GM23248 (cell line): ENCODE data around the gene GPT2. TPM values are rescaled to one million over a fixed set of nuclear protein-coding genes. Genes with fewer than 3 reads are reported as not detected.
A peak's percentile ranks its signal among the peaks of the same experiment; 100 is the strongest.

ENCODE experiments used
- DNase-seq: peaks from one replicate; pipeline ENCODE4 v3.0.0-alpha.2; 2015
- H2AFZ ChIP-seq: fragments of 200-600 bp; sonication (generic); 2 replicates; pipeline ENCODE4 v1.6.1; 2016; ENCODE audit warnings: antibody characterized with exemption
- H3F3A ChIP-seq: fragments of 200-600 bp; sonication (generic); 2 replicates; pipeline ENCODE4 v1.6.1; 2016; ENCODE audit warnings: mild to moderate bottlenecking, antibody characterized with exemption, mixed run types; ENCODE audit not compliant: insufficient read depth
- H3K27ac ChIP-seq: fragments of 200-600 bp; sonication (generic); 2 replicates; pipeline ENCODE4 v1.5.1; 2016; ENCODE audit warnings: mild to moderate bottlenecking
- H3K27me3 ChIP-seq: fragments of 200-600 bp; sonication (generic); replicated peaks from 2 replicates; pipeline ENCODE4 v1.6.1; 2016; ENCODE audit warnings: mild to moderate bottlenecking; ENCODE audit not compliant: insufficient read depth
- H3K36me3 ChIP-seq: fragments of 200-600 bp; sonication (generic); 2 replicates; pipeline ENCODE4 v1.6.1; 2016; ENCODE audit warnings: low read depth, mild to moderate bottlenecking
- H3K4me1 ChIP-seq: fragments of 200-600 bp; sonication (generic); 2 replicates; pipeline ENCODE4 v1.6.1; 2016; ENCODE audit warnings: mild to moderate bottlenecking; ENCODE audit not compliant: insufficient read depth
- H3K4me2 ChIP-seq: fragments of 200-600 bp; sonication (generic); one replicate; pipeline ENCODE4 v1.6.1; 2016; ENCODE audit warnings: mild to moderate bottlenecking; ENCODE audit not compliant: unreplicated experiment
- H3K4me3 ChIP-seq: fragments of 200-600 bp; sonication (generic); 2 replicates; pipeline ENCODE4 v1.5.1; 2016; ENCODE audit warnings: mild to moderate bottlenecking
- H3K79me2 ChIP-seq: fragments of 200-600 bp; sonication (generic); 2 replicates; pipeline ENCODE4 v1.6.1; 2016; ENCODE audit warnings: mild to moderate bottlenecking; ENCODE audit not compliant: insufficient read depth
- H3K9ac ChIP-seq: fragments of 200-600 bp; sonication (generic); 2 replicates; pipeline ENCODE4 v1.6.1; 2016; ENCODE audit warnings: mild to moderate bottlenecking
- H3K9me2 ChIP-seq: fragments of 200-600 bp; sonication (generic); 2 replicates; pipeline ENCODE4 v1.6.1; 2016; ENCODE audit warnings: mixed run types, mild to moderate bottlenecking, moderate library complexity; ENCODE audit not compliant: insufficient read depth
- H3K9me3 ChIP-seq: fragments of 200-600 bp; sonication (generic); one replicate; pipeline ENCODE4 v1.6.1; 2017; ENCODE audit warnings: low read depth
- H4K20me1 ChIP-seq: fragments of 200-600 bp; sonication (generic); 2 replicates; pipeline ENCODE4 v1.6.0; 2016; ENCODE audit not compliant: insufficient read depth
- EZH2 ChIP-seq: fragments of 200-600 bp; sonication (generic); IDR thresholded peaks from 2 replicates; pipeline ENCODE4 v1.6.1; 2018; ENCODE audit warnings: antibody characterized with exemption, mild to moderate bottlenecking; ENCODE audit not compliant: insufficient read depth, poor library complexity, severe bottlenecking
- EZH2phosphoT487 ChIP-seq: fragments of 200-600 bp; sonication (generic); IDR thresholded peaks from 2 replicates; pipeline ENCODE4 v1.6.1; 2018; ENCODE audit warnings: antibody characterized with exemption, moderate library complexity, mild to moderate bottlenecking, low read depth; ENCODE audit not compliant: insufficient read depth
- WGBS, 2 experiments: methylation state at CpG; one replicate each; pipeline ENCODE4 v1.1.6; 2015 to 2017; ENCODE audit warnings: low lambda C conversion rate in 2 of 2, low coverage in 1 of 2; ENCODE audit errors: missing lambda C conversion rate in 2 of 2; 5-methylcytosine and 5-hydroxymethylcytosine counted together
- in situ Hi-C: fragments of 300-500 bp; cut with MboI; formaldehyde crosslinking; loops from 2 replicates; pipeline ENCODE4 v1.15.0; 2020
- polyA plus RNA-seq: library from polyadenylated mRNA; unstranded; fragments of >200 nt; fragmentation: Nextera tagmentation; extraction: Ambion mirVana; gene quantifications from 2 replicates; pipeline ENCODE4 v1.2.1, GENCODE V29; 2016
- total RNA-seq: library from RNA; depleted of rRNA; stranded (reverse); fragments of >200 nt; shearing (Covaris generic); gene quantifications from 2 replicates; pipeline ENCODE4 v1.2.3, GENCODE V29; 2014

GPT2 gene
- total and polyA plus RNA-seq, 2 experiments from 2014 or later = 26.9 to 33.7 TPM

- Histone ChIP-seq H3K79me2 (peaks cover 78% of the 10 kb centered on the region), H3K36me3 (no peaks in the 10 kb centered on the region), H3K27ac (peak overlapping the region; percentile 20; the same call in 1 of the 2 replicates), H3F3A (no peaks in the 10 kb centered on the region), H2AFZ (no peak overlapping the region), H3K9me2 (no peaks in the 10 kb centered on the region), H3K4me3 (no peak overlapping the region), H3K4me1 (peaks cover 7% of the 10 kb centered on the region), H4K20me1 (no peaks in the 10 kb centered on the region; the same call in 1 of the 2 replicates), H3K27me3 (no peaks in the 10 kb centered on the region), H3K9ac (no peak overlapping the region), H3K4me2 (no peak overlapping the region), H3K9me3 (no peaks in the 10 kb centered on the region)
- DNase-seq = peak; percentile 25
- WGBS, 2 experiments = 32 to 41% methylated on average over 11 of the region's 11 CpGs
- in situ Hi-C loops = no loop called here
- TF ChIP-seq EZH2phosphoT487 = no peak
- no peak for TF ChIP-seq EZH2
Observed at GRCh38 chr16:46894036-46894672, 10.0 kb downstream of the GPT2 start.

GRCh38 chr16:46895399-46896313 lies 11.5 kb downstream of the GPT2 start:
- Histone ChIP-seq H3K4me1 (peaks cover 12% of the 10 kb centered on the region), H3K36me3 (no peaks in the 10 kb centered on the region), H3K4me2 (no peak overlapping the region), H3K27me3 (no peaks in the 10 kb centered on the region), H3K4me3 (no peak overlapping the region), H3K9me3 (no peaks in the 10 kb centered on the region), H3K9me2 (no peaks in the 10 kb centered on the region), H3F3A (no peaks in the 10 kb centered on the region), H4K20me1 (no peaks in the 10 kb centered on the region; the same call in 1 of the 2 replicates), H3K9ac (no peak overlapping the region), H3K27ac (no peak overlapping the region), H2AFZ (no peak overlapping the region), H3K79me2 (peaks cover 63% of the 10 kb centered on the region)
- 90% methylated on average over 9 of the region's 9 CpGs for WGBS, 2 experiments
- in situ Hi-C loops = no loop called here
- no peak for DNase-seq
- no peak for TF ChIP-seq EZH2
- no peak for TF ChIP-seq EZH2phosphoT487

- in situ Hi-C loops = no loop called here
- no peak overlapping the region for H3K4me2 ChIP-seq
- no peak for DNase-seq
- H3K27me3 ChIP-seq = no peaks in the 10 kb centered on the region
- no peaks in the 10 kb centered on the region for H4K20me1 ChIP-seq
- H3K9ac ChIP-seq = no peak overlapping the region
- H3K4me1 ChIP-seq = peaks cover 12% of the 10 kb centered on the region
- H3K36me3 ChIP-seq = no peaks in the 10 kb centered on the region
- peaks cover 57% of the 10 kb centered on the region for H3K79me2 ChIP-seq
- H3F3A ChIP-seq = no peaks in the 10 kb centered on the region
- H3K9me3 ChIP-seq = no peaks in the 10 kb centered on the region
- H3K4me3 ChIP-seq = no peak overlapping the region
- no peak for TF ChIP-seq EZH2phosphoT487
- no peak for TF ChIP-seq EZH2
- H2AFZ ChIP-seq = no peak overlapping the region
- WGBS, 2 experiments = 69% methylated on average over 7 of the region's 7 CpGs
- no peaks in the 10 kb centered on the region for H3K9me2 ChIP-seq
- H3K27ac ChIP-seq = no peak overlapping the region
Observed at GRCh38 chr16:46896314-46896968, 12.3 kb downstream of the GPT2 start.

- WGBS, 2 experiments = 93 to 97% methylated on average over 10 of the region's 10 CpGs
- Histone ChIP-seq H3F3A (no peaks in the 10 kb centered on the region), H3K4me3 (no peak overlapping the region), H3K36me3 (no peaks in the 10 kb centered on the region), H2AFZ (no peak overlapping the region), H3K27ac (no peak overlapping the region), H4K20me1 (no peaks in the 10 kb centered on the region), H3K4me2 (no peak overlapping the region), H3K9ac (no peak overlapping the region), H3K9me3 (no peaks in the 10 kb centered on the region), H3K79me2 (peaks cover 48% of the 10 kb centered on the region), H3K27me3 (no peaks in the 10 kb centered on the region), H3K9me2 (no peaks in the 10 kb centered on the region), H3K4me1 (peaks cover 12% of the 10 kb centered on the region)
- DNase-seq = no peak
- no peak for TF ChIP-seq EZH2phosphoT487
- no peak for TF ChIP-seq EZH2
- in situ Hi-C loops = no loop called here
Observed at GRCh38 chr16:46897471-46897870, 13.3 kb downstream of the GPT2 start.
